HUES6 (cell line): ENCODE measurements around the gene OTOP2.
"Not testable (repeated sequence)": the region's sequence is repeated elsewhere in the genome, so short reads cannot be mapped to it uniquely, and the experiment has no call there.

Experiments
- H3K27ac ChIP-seq: 2 replicates; pipeline ENCODE4 v1.7.0; 2013; ENCODE audit warnings: low read depth, mild to moderate bottlenecking, low read length, inconsistent platforms
- H3K27me3 ChIP-seq: 2 replicates; pipeline ENCODE4 v1.6.1; 2013; ENCODE audit warnings: low read length; ENCODE audit not compliant: control insufficient read depth, insufficient read depth
- H3K36me3 ChIP-seq: 2 replicates; pipeline ENCODE4 v1.6.1; 2013; ENCODE audit warnings: low read length; ENCODE audit not compliant: control insufficient read depth, insufficient read depth
- H3K4me1 ChIP-seq: 2 replicates; pipeline ENCODE4 v1.6.1; 2013; ENCODE audit warnings: low read length; ENCODE audit not compliant: control insufficient read depth, insufficient read depth
- H3K4me3 ChIP-seq: 2 replicates; pipeline ENCODE4 v1.5.1; 2013; ENCODE audit warnings: low read depth, low read length
- H3K9ac ChIP-seq: one replicate; pipeline ENCODE4 v1.6.1; 2013; ENCODE audit warnings: mild to moderate bottlenecking, low read length
- H3K9me3 ChIP-seq: 2 replicates; pipeline ENCODE4 v1.6.1; 2013; ENCODE audit warnings: low read depth, low read length; ENCODE audit not compliant: control insufficient read depth, insufficient read depth

OTOP2 gene

GRCh38 chr17:74964988-74965622 lies 41.0 kb downstream of the OTOP2 start:
- H3K27me3 ChIP-seq = peaks cover 3% of the 10 kb centered on the region; the same call in 1 of the 2 replicates
- no peak overlapping the region for H3K4me3 ChIP-seq

GRCh38 chr17:74968361-74968780 lies 44.3 kb downstream of the OTOP2 start:
- Histone ChIP-seq H3K4me3 (no peak overlapping the region), H3K27me3 (peaks cover 33% of the 10 kb centered on the region), H3K9ac (no peak overlapping the region), H3K4me1 (peaks cover 16% of the 10 kb centered on the region; the same call in 1 of the 2 replicates), H3K36me3 (no peaks in the 10 kb centered on the region), H3K27ac (no peak overlapping the region), H3K9me3 (no peaks in the 10 kb centered on the region)

More at GRCh38 chr17:74964988-74965622, 41.0 kb downstream of the OTOP2 start:
- Histone ChIP-seq H3K4me1 (peaks cover 8% of the 10 kb centered on the region; the same call in 1 of the 2 replicates), H3K36me3 (no peaks in the 10 kb centered on the region), H3K9ac (no peak overlapping the region), H3K9me3 (no peaks in the 10 kb centered on the region), H3K27ac (no peak overlapping the region)

GRCh38 chr17:74969501-74969900 lies 45.4 kb downstream of the OTOP2 start:
- not testable (repeated sequence) for H3K4me3 ChIP-seq
- peaks cover 44% of the 10 kb centered on the region for H3K27me3 ChIP-seq

GRCh38 chr17:74970395-74970794 lies 46.3 kb downstream of the OTOP2 start:
- H3K4me3 ChIP-seq = no peak overlapping the region
- peaks cover 16% of the 10 kb centered on the region; the same call in 1 of the 2 replicates for H3K4me1 ChIP-seq
- H3K9me3 ChIP-seq = no peaks in the 10 kb centered on the region
- no peak overlapping the region for H3K27ac ChIP-seq
- peaks cover 53% of the 10 kb centered on the region for H3K27me3 ChIP-seq
- H3K9ac ChIP-seq = no peak overlapping the region
- no peaks in the 10 kb centered on the region for H3K36me3 ChIP-seq

More at GRCh38 chr17:74969501-74969900, 45.4 kb downstream of the OTOP2 start:
- H3K9me3 ChIP-seq, H3K9ac ChIP-seq, H3K36me3 ChIP-seq, H3K27ac ChIP-seq: not testable (repeated sequence)
- peaks cover 16% of the 10 kb centered on the region; the same call in 1 of the 2 replicates for H3K4me1 ChIP-seq

GRCh38 chr17:74971069-74971841 lies 47.2 kb downstream of the OTOP2 start:
- no peak overlapping the region for H3K9ac ChIP-seq
- H3K4me1 ChIP-seq = peaks cover 16% of the 10 kb centered on the region; the same call in 1 of the 2 replicates
- H3K36me3 ChIP-seq = no peaks in the 10 kb centered on the region
- H3K9me3 ChIP-seq = no peaks in the 10 kb centered on the region
- peaks cover 61% of the 10 kb centered on the region for H3K27me3 ChIP-seq
- no peak overlapping the region for H3K27ac ChIP-seq
- H3K4me3 ChIP-seq = peak overlapping the region; percentile 82

GRCh38 chr17:74971842-74972106 lies 47.7 kb downstream of the OTOP2 start:
- H3K9ac ChIP-seq = no peak overlapping the region
- H3K27me3 ChIP-seq = peaks cover 61% of the 10 kb centered on the region
- peaks cover 16% of the 10 kb centered on the region; the same call in 1 of the 2 replicates for H3K4me1 ChIP-seq
- peak overlapping the region; percentile 82 for H3K4me3 ChIP-seq
- H3K36me3 ChIP-seq = no peaks in the 10 kb centered on the region
- no peaks in the 10 kb centered on the region for H3K9me3 ChIP-seq
- no peak overlapping the region for H3K27ac ChIP-seq

GRCh38 chr17:74972107-74972972 lies 48.3 kb downstream of the OTOP2 start, which contains the start of gene HID1:
Gene HID1, minus strand, starts transcription at chr17:74972759. Its CDS starts 103 bp downstream, at chr17:74972656.
- H3K27ac ChIP-seq = no peak within 1 kb of the TSS
- peaks cover 16% of the 10 kb centered on the region; the same call in 1 of the 2 replicates for H3K4me1 ChIP-seq
- no peaks in the 10 kb centered on the region for H3K36me3 ChIP-seq
- H3K27me3 ChIP-seq = peaks cover 61% of the 10 kb centered on the region
- peak within 1 kb of the TSS; percentile 82 for H3K4me3 ChIP-seq
- H3K9ac ChIP-seq = peak within 1 kb of the TSS; percentile 6
- no peaks in the 10 kb centered on the region for H3K9me3 ChIP-seq

GRCh38 chr17:74972973-74973328 lies 48.9 kb downstream of the OTOP2 start:
- no peaks in the 10 kb centered on the region for H3K9me3 ChIP-seq
- no peaks in the 10 kb centered on the region for H3K36me3 ChIP-seq
- peaks cover 16% of the 10 kb centered on the region; the same call in 1 of the 2 replicates for H3K4me1 ChIP-seq
- no peak overlapping the region for H3K9ac ChIP-seq
- peak overlapping the region; percentile 82 for H3K4me3 ChIP-seq
- H3K27me3 ChIP-seq = peaks cover 61% of the 10 kb centered on the region
- no peak overlapping the region for H3K27ac ChIP-seq

- H3K9ac ChIP-seq = no peak overlapping the region
- H3K4me3 ChIP-seq = no peak overlapping the region
- peaks cover 10% of the 10 kb centered on the region; the same call in 1 of the 2 replicates for H3K4me1 ChIP-seq
- H3K36me3 ChIP-seq = no peaks in the 10 kb centered on the region
- H3K9me3 ChIP-seq = no peaks in the 10 kb centered on the region
- no peak overlapping the region for H3K27ac ChIP-seq
- H3K27me3 ChIP-seq = peaks cover 56% of the 10 kb centered on the region
Observed at GRCh38 chr17:74975943-74976342, 51.9 kb downstream of the OTOP2 start.

- no peaks in the 10 kb centered on the region for H3K9me3 ChIP-seq
- peaks cover 44% of the 10 kb centered on the region for H3K27me3 ChIP-seq
- H3K4me1 ChIP-seq = peaks cover 13% of the 10 kb centered on the region
- H3K27ac ChIP-seq = no peak overlapping the region
- no peaks in the 10 kb centered on the region for H3K36me3 ChIP-seq
- H3K4me3 ChIP-seq = no peak overlapping the region
- no peak overlapping the region for H3K9ac ChIP-seq
Observed at GRCh38 chr17:74977802-74978201, 53.7 kb downstream of the OTOP2 start.
